Suprapubic skin (tissue), 4 donors: Measurements from ENCODE around the gene CDK8.

Experiments used
- POLR2A ChIP-seq, 2 donors: fragments of 450-650 bp; IDR thresholded peaks; one replicate each; pipeline ENCODE4 v1.6.1; 2017; ENCODE audit warnings: antibody characterized with exemption in 2 of 2, mild to moderate bottlenecking in 2 of 2, moderate library complexity in 2 of 2
- POLR2AphosphoS5 ChIP-seq, 3 donors: sonication (generic); formaldehyde crosslinking; IDR thresholded peaks; one replicate each; pipeline ENCODE4 v1.6.1; 2017; ENCODE audit warnings: antibody characterized with exemption in 3 of 3
- TF ChIP-seq, protein P1 (sequence below), 2 donors: fragments of 200-600 bp in 1 of 2; fragments of 450-650 bp in 1 of 2; sonication (generic) in 1 of 2; IDR thresholded peaks; one replicate each; pipeline ENCODE4 v1.5.1; 2016 to 2019; ENCODE audit warnings: antibody characterized with exemption in 2 of 2, mild to moderate bottlenecking in 1 of 2, moderate library complexity in 1 of 2

- TF ChIP-seq, protein P1, sequence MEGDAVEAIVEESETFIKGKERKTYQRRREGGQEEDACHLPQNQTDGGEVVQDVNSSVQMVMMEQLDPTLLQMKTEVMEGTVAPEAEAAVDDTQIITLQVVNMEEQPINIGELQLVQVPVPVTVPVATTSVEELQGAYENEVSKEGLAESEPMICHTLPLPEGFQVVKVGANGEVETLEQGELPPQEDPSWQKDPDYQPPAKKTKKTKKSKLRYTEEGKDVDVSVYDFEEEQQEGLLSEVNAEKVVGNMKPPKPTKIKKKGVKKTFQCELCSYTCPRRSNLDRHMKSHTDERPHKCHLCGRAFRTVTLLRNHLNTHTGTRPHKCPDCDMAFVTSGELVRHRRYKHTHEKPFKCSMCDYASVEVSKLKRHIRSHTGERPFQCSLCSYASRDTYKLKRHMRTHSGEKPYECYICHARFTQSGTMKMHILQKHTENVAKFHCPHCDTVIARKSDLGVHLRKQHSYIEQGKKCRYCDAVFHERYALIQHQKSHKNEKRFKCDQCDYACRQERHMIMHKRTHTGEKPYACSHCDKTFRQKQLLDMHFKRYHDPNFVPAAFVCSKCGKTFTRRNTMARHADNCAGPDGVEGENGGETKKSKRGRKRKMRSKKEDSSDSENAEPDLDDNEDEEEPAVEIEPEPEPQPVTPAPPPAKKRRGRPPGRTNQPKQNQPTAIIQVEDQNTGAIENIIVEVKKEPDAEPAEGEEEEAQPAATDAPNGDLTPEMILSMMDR (IDR thresholded peaks at IDR 0.05) = no peak
- TF ChIP-seq POLR2A (IDR thresholded peaks at IDR 0.05) (no peak), POLR2AphosphoS5 (IDR thresholded peaks at IDR 0.05) (no peak)
Measured at GRCh38 chr13:26323127-26323526, 69.2 kb downstream of the CDK8 start.
